IMR-90 (cell line): ENCODE results near the gene TRIM74.
"Not testable (repeated sequence)": the region's sequence is repeated elsewhere in the genome, so short reads cannot be mapped to it uniquely, and the experiment has no call there.

Source experiments
- BHLHE40 ChIP-seq: fragments of 150-350 bp; IDR thresholded peaks from 2 replicates; pipeline ENCODE4 v1.6.1; 2016; ENCODE audit warnings: mild to moderate bottlenecking, low read depth, low read length
- CEBPB ChIP-seq: IDR thresholded peaks from 2 replicates; pipeline ENCODE4 v1.6.1; 2012; ENCODE audit warnings: low read depth, low read length, improper control_type of control experiment
- NFE2L2 ChIP-seq: fragments of 150-350 bp; IDR thresholded peaks from 2 replicates; pipeline ENCODE4 v1.6.1; 2016; ENCODE audit warnings: low read depth, mild to moderate bottlenecking, low read length
- POLR2A ChIP-seq: IDR thresholded peaks from 2 replicates; pipeline ENCODE4 v1.6.1; 2012; ENCODE audit warnings: mild to moderate bottlenecking, low read depth, low read length
- RAD21 ChIP-seq: IDR thresholded peaks from 2 replicates; pipeline ENCODE4 v1.6.1; 2012; ENCODE audit warnings: low read length, improper control_type of control experiment
- RCOR1 ChIP-seq: IDR thresholded peaks from 2 replicates; pipeline ENCODE4 v1.6.1; 2012; ENCODE audit warnings: mild to moderate bottlenecking, low read length, improper control_type of control experiment; ENCODE audit not compliant: insufficient replicate concordance
- RFX5 ChIP-seq: IDR thresholded peaks from 2 replicates; pipeline ENCODE4 v1.8.0; 2012; ENCODE audit warnings: low read depth, mild to moderate bottlenecking, low read length, moderate library complexity
- SMC3 ChIP-seq: fragments of 150-350 bp; IDR thresholded peaks from 2 replicates; pipeline ENCODE4 v1.6.1; 2016; ENCODE audit warnings: low read depth, mild to moderate bottlenecking, antibody characterized with exemption, low read length, moderate library complexity
- TF ChIP-seq, protein P1 (sequence below): conservative IDR thresholded peaks from 2 replicates; pipeline ENCODE4 v1.5.1; 2012; ENCODE audit warnings: mild to moderate bottlenecking, low read depth, low read length, improper control_type of control experiment
- TF ChIP-seq, protein P2 (sequence below): fragments of 150-350 bp; IDR thresholded peaks from 2 replicates; pipeline ENCODE4 v1.6.1; 2016; ENCODE audit warnings: low read depth, mild to moderate bottlenecking, low read length, moderate library complexity, borderline replicate concordance

DNA sequence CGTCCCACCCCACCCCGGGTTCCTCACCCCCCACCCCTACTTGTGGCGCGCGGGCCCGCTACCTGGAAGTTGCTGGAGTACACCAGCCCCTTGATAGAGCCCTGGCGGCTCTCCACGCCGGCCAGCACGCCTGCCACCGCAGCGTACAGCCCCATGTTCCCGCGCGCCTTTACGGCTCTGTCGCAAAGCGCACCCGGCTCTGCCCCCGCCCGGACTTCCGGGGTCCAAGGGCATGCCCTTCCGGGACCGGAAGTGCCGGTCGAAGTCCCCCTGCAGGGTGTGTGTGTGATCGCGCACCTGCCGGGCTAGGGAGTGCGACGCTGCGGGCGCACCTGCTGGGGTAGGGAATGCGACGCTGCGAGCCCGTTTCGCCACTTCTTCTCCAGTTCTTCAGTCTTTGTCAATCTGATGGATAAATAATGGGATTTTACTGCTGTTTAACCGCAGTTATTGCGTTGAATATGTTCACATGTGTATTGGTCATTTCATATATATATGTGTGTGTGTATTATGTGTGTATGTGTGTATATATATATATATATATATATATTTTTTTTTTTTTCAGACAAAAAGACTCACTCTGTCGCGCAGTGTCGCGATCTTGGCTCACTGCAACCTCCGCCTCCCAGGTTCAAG, 14.6 kb downstream of the TRIM74 start:
- TF ChIP-seq, protein P1, sequence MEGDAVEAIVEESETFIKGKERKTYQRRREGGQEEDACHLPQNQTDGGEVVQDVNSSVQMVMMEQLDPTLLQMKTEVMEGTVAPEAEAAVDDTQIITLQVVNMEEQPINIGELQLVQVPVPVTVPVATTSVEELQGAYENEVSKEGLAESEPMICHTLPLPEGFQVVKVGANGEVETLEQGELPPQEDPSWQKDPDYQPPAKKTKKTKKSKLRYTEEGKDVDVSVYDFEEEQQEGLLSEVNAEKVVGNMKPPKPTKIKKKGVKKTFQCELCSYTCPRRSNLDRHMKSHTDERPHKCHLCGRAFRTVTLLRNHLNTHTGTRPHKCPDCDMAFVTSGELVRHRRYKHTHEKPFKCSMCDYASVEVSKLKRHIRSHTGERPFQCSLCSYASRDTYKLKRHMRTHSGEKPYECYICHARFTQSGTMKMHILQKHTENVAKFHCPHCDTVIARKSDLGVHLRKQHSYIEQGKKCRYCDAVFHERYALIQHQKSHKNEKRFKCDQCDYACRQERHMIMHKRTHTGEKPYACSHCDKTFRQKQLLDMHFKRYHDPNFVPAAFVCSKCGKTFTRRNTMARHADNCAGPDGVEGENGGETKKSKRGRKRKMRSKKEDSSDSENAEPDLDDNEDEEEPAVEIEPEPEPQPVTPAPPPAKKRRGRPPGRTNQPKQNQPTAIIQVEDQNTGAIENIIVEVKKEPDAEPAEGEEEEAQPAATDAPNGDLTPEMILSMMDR: not testable (repeated sequence)
- TF ChIP-seq RAD21, BHLHE40, POLR2A, NFE2L2, RCOR1, RFX5, SMC3, CEBPB: not testable (repeated sequence)
- TF ChIP-seq, protein P2, sequence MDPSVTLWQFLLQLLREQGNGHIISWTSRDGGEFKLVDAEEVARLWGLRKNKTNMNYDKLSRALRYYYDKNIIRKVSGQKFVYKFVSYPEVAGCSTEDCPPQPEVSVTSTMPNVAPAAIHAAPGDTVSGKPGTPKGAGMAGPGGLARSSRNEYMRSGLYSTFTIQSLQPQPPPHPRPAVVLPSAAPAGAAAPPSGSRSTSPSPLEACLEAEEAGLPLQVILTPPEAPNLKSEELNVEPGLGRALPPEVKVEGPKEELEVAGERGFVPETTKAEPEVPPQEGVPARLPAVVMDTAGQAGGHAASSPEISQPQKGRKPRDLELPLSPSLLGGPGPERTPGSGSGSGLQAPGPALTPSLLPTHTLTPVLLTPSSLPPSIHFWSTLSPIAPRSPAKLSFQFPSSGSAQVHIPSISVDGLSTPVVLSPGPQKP: not testable (repeated sequence)
